Chondrocyte (in vitro differentiated cells): ENCODE data around the gene TMEM40. TPM values are rescaled to one million over a fixed set of nuclear protein-coding genes. Genes with fewer than 3 reads are reported as not detected.

Experiments used
- DNase-seq: peaks from one replicate; pipeline ENCODE4 v3.0.0; 2021; ENCODE audit warnings: mixed read lengths, low spot score
- H3K27ac Mint-ChIP-seq: one replicate; pipeline ENCODE4 v1.8.0; 2021; ENCODE audit warnings: mild to moderate bottlenecking, moderate library complexity, mixed read lengths; ENCODE audit not compliant: unreplicated experiment
- H3K27me3 Mint-ChIP-seq: 2 replicates; pipeline ENCODE4 v1.8.0; 2021; ENCODE audit warnings: low read depth, mixed read lengths
- H3K36me3 Mint-ChIP-seq: 2 replicates; pipeline ENCODE4 v1.8.0; 2021; ENCODE audit warnings: low read depth, mixed read lengths
- H3K4me1 Mint-ChIP-seq: 2 replicates; pipeline ENCODE4 v1.8.0; 2021; ENCODE audit warnings: low read depth, mild to moderate bottlenecking, mixed read lengths
- H3K4me3 Mint-ChIP-seq: one replicate; pipeline ENCODE4 v1.8.0; 2021; ENCODE audit warnings: mild to moderate bottlenecking, moderate library complexity, mixed read lengths; ENCODE audit not compliant: unreplicated experiment
- H3K9me3 Mint-ChIP-seq: 2 replicates; pipeline ENCODE4 v1.8.0; 2021; ENCODE audit warnings: low read depth, mixed read lengths
- CTCF ChIP-seq: fragments of 200-600 bp; sonication (generic); IDR thresholded peaks from 2 replicates; pipeline ENCODE4 v1.5.0; 2021; ENCODE audit warnings: antibody characterized with exemption, mild to moderate bottlenecking, moderate library complexity
- total RNA-seq: library from RNA; stranded (reverse); gene quantifications from 3 replicates; pipeline ENCODE4 v1.2.1, GENCODE V29; 2021

The TMEM40 gene
- total RNA-seq, 1 donor from 2014 or later, result not detected

- Mint-ChIP-seq H3K27me3 (peaks cover 10% of the 10 kb centered on the region), H3K9me3 (no peaks in the 10 kb centered on the region), H3K27ac (no peak overlapping the region), H3K4me3 (no peak overlapping the region), H3K36me3 (no peaks in the 10 kb centered on the region), H3K4me1 (peaks cover 9% of the 10 kb centered on the region)
- peak; percentile 55 for TF ChIP-seq CTCF
- no peak for DNase-seq
Observed at GRCh38 chr3:12708584-12709192, 50.4 kb downstream of the TMEM40 start.

GRCh38 chr3:12707449-12707848 is 51.6 kb downstream of the TMEM40 start:
- Mint-ChIP-seq H3K27ac (no peak overlapping the region), H3K4me3 (no peak overlapping the region), H3K4me1 (peaks cover 9% of the 10 kb centered on the region), H3K27me3 (peaks cover 10% of the 10 kb centered on the region), H3K36me3 (no peaks in the 10 kb centered on the region), H3K9me3 (no peaks in the 10 kb centered on the region)
- no peak for DNase-seq
- TF ChIP-seq CTCF, result no peak

- no peak for DNase-seq
- H3K27me3 Mint-ChIP-seq, result peaks cover 10% of the 10 kb centered on the region
- peaks cover 9% of the 10 kb centered on the region for H3K4me1 Mint-ChIP-seq
- no peaks in the 10 kb centered on the region for H3K36me3 Mint-ChIP-seq
- no peak overlapping the region for H3K4me3 Mint-ChIP-seq
- H3K9me3 Mint-ChIP-seq, result no peaks in the 10 kb centered on the region
- TF ChIP-seq CTCF, result peak; percentile 80
- H3K27ac Mint-ChIP-seq, result no peak overlapping the region
Observed at GRCh38 chr3:12706504-12707253, 52.4 kb downstream of the TMEM40 start.

DNA sequence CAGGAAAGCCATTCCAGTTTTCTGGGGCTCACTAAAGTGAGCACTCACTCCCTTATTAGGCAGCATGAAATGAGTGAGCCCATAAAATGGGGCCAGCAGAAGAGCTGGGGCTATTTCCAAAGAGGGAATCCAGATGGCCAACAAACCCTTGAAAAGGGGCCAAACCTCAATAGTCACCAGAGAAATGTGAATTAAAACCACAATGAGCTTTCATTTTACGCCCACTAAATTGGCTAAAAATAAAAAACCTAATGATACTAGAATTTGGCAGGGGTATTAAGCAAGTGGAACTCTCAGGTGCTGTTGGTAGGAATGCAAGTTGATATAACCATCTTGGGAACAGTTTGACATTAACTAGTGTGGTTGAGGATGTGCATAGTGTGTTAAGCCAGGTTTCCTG is 53.1 kb downstream of the TMEM40 start:
- no peak overlapping the region for H3K4me3 Mint-ChIP-seq
- TF ChIP-seq CTCF, result no peak

GRCh38 chr3:12705374-12705926 is 53.6 kb downstream of the TMEM40 start:
- Mint-ChIP-seq H3K36me3 (no peaks in the 10 kb centered on the region), H3K4me1 (peaks cover 9% of the 10 kb centered on the region), H3K4me3 (no peak overlapping the region), H3K27ac (no peak overlapping the region), H3K27me3 (peaks cover 10% of the 10 kb centered on the region), H3K9me3 (no peaks in the 10 kb centered on the region)
- DNase-seq, result no peak
- no peak for TF ChIP-seq CTCF

More for the DNA sequence above, 53.1 kb downstream of the TMEM40 start:
- Mint-ChIP-seq H3K9me3 (no peaks in the 10 kb centered on the region), H3K36me3 (no peaks in the 10 kb centered on the region), H3K27me3 (peaks cover 10% of the 10 kb centered on the region), H3K4me1 (peaks cover 9% of the 10 kb centered on the region), H3K27ac (no peak overlapping the region)
- DNase-seq, result no peak
